Neutrophil (primary cell): ENCODE measurements around the gene CUL1.

ENCODE experiments used
- H3K27ac ChIP-seq: fragments of 200-600 bp; sonication (generic); 2 replicates; pipeline ENCODE4 v1.5.1; 2016; ENCODE audit warnings: mild to moderate bottlenecking, moderate library complexity
- H3K27me3 ChIP-seq: fragments of 200-600 bp; sonication (generic); 2 replicates; pipeline ENCODE4 v1.6.0; 2016; ENCODE audit warnings: mild to moderate bottlenecking
- H3K36me3 ChIP-seq: fragments of 200-600 bp; sonication (generic); 2 replicates; pipeline ENCODE4 v1.5.1; 2017
- H3K4me1 ChIP-seq, 2 experiments: fragments of 200-600 bp in 1 of 2; sonication (generic) in 1 of 2; 1 replicate in 1 of 2; 2 replicates in 1 of 2; pipeline versions ENCODE4 v1.5.1 to v1.6.1; 2013 to 2016; ENCODE audit warnings: low read depth in 1 of 2, low read length in 1 of 2, mild to moderate bottlenecking in 1 of 2, moderate library complexity in 1 of 2; ENCODE audit not compliant: control insufficient read depth in 1 of 2, insufficient read depth in 1 of 2
- H3K4me3 ChIP-seq, 2 experiments: fragments of 200-600 bp in 1 of 2; sonication (generic) in 1 of 2; 1 replicate in 1 of 2; 2 replicates in 1 of 2; pipeline ENCODE4 v1.5.1; 2013 to 2016; ENCODE audit warnings: low read depth in 1 of 2, low read length in 1 of 2, mild to moderate bottlenecking in 1 of 2, moderate library complexity in 1 of 2
- H3K9me3 ChIP-seq: fragments of 200-600 bp; sonication (generic); 2 replicates; pipeline ENCODE4 v1.5.1; 2016
- CTCF ChIP-seq: fragments of 200-600 bp; sonication (generic); IDR thresholded peaks from 2 replicates; pipeline ENCODE4 v1.5.1; 2016; ENCODE audit warnings: antibody characterized with exemption

Gene CUL1

GRCh38 chr7:148828965-148829364 lies 130.3 kb downstream of the CUL1 start:
- Histone ChIP-seq H3K9me3 (no peaks in the 10 kb centered on the region), H3K4me3 (no peak overlapping the region), H3K27ac (no peak overlapping the region), H3K36me3 (peaks cover 27% of the 10 kb centered on the region), H3K4me1 (no peaks in the 10 kb centered on the region), H3K27me3 (no peaks in the 10 kb centered on the region)
- TF ChIP-seq CTCF, result no peak

GRCh38 chr7:148830897-148831692 lies 132.4 kb downstream of the CUL1 start:
- H3K27ac ChIP-seq, result no peak overlapping the region
- no peak for TF ChIP-seq CTCF

GRCh38 chr7:148831782-148832181 lies 133.1 kb downstream of the CUL1 start:
- no peaks in the 10 kb centered on the region for H3K4me1 ChIP-seq
- no peak for TF ChIP-seq CTCF
- H3K36me3 ChIP-seq, result peaks cover 10% of the 10 kb centered on the region
- H3K27ac ChIP-seq, result no peak overlapping the region
- no peaks in the 10 kb centered on the region for H3K27me3 ChIP-seq
- no peaks in the 10 kb centered on the region for H3K9me3 ChIP-seq
- H3K4me3 ChIP-seq, result no peak overlapping the region

More at GRCh38 chr7:148830897-148831692, 132.4 kb downstream of the CUL1 start:
- Histone ChIP-seq H3K4me1 (no peaks in the 10 kb centered on the region), H3K4me3 (no peak overlapping the region), H3K27me3 (no peaks in the 10 kb centered on the region), H3K9me3 (no peaks in the 10 kb centered on the region), H3K36me3 (peaks cover 16% of the 10 kb centered on the region)

GRCh38 chr7:148834605-148835004 lies 135.9 kb downstream of the CUL1 start:
- Histone ChIP-seq H3K4me1 (peaks cover 4 to 8% of the 10 kb centered on the region in 2 experiments), H3K27ac (no peak overlapping the region), H3K4me3 (no peak overlapping the region), H3K9me3 (no peaks in the 10 kb centered on the region), H3K27me3 (no peaks in the 10 kb centered on the region), H3K36me3 (no peaks in the 10 kb centered on the region)
- TF ChIP-seq CTCF, result no peak

- peaks cover 6 to 13% of the 10 kb centered on the region in 2 experiments for H3K4me1 ChIP-seq
- H3K9me3 ChIP-seq, result no peaks in the 10 kb centered on the region
- no peak for TF ChIP-seq CTCF
- H3K27ac ChIP-seq, result no peak overlapping the region
- no peaks in the 10 kb centered on the region for H3K27me3 ChIP-seq
- H3K36me3 ChIP-seq, result no peaks in the 10 kb centered on the region
- H3K4me3 ChIP-seq, result no peak overlapping the region
Observed at GRCh38 chr7:148835854-148836253, 137.2 kb downstream of the CUL1 start.
